GM23248 (cell line): ENCODE data around the gene OR52N2. TPM values are rescaled to one million over a fixed set of nuclear protein-coding genes. Genes with fewer than 3 reads are reported as not detected.

ENCODE experiments used
- DNase-seq: peaks from one replicate; pipeline ENCODE4 v3.0.0-alpha.2; 2015
- H2AFZ ChIP-seq: fragments of 200-600 bp; sonication (generic); 2 replicates; pipeline ENCODE4 v1.6.1; 2016; ENCODE audit warnings: antibody characterized with exemption
- H3F3A ChIP-seq: fragments of 200-600 bp; sonication (generic); 2 replicates; pipeline ENCODE4 v1.6.1; 2016; ENCODE audit warnings: mild to moderate bottlenecking, antibody characterized with exemption, mixed run types; ENCODE audit not compliant: insufficient read depth
- H3K27ac ChIP-seq: fragments of 200-600 bp; sonication (generic); 2 replicates; pipeline ENCODE4 v1.5.1; 2016; ENCODE audit warnings: mild to moderate bottlenecking
- H3K27me3 ChIP-seq: fragments of 200-600 bp; sonication (generic); replicated peaks from 2 replicates; pipeline ENCODE4 v1.6.1; 2016; ENCODE audit warnings: mild to moderate bottlenecking; ENCODE audit not compliant: insufficient read depth
- H3K36me3 ChIP-seq: fragments of 200-600 bp; sonication (generic); 2 replicates; pipeline ENCODE4 v1.6.1; 2016; ENCODE audit warnings: low read depth, mild to moderate bottlenecking
- H3K4me1 ChIP-seq: fragments of 200-600 bp; sonication (generic); 2 replicates; pipeline ENCODE4 v1.6.1; 2016; ENCODE audit warnings: mild to moderate bottlenecking; ENCODE audit not compliant: insufficient read depth
- H3K4me2 ChIP-seq: fragments of 200-600 bp; sonication (generic); one replicate; pipeline ENCODE4 v1.6.1; 2016; ENCODE audit warnings: mild to moderate bottlenecking; ENCODE audit not compliant: unreplicated experiment
- H3K4me3 ChIP-seq: fragments of 200-600 bp; sonication (generic); 2 replicates; pipeline ENCODE4 v1.5.1; 2016; ENCODE audit warnings: mild to moderate bottlenecking
- H3K79me2 ChIP-seq: fragments of 200-600 bp; sonication (generic); 2 replicates; pipeline ENCODE4 v1.6.1; 2016; ENCODE audit warnings: mild to moderate bottlenecking; ENCODE audit not compliant: insufficient read depth
- H3K9ac ChIP-seq: fragments of 200-600 bp; sonication (generic); 2 replicates; pipeline ENCODE4 v1.6.1; 2016; ENCODE audit warnings: mild to moderate bottlenecking
- H3K9me2 ChIP-seq: fragments of 200-600 bp; sonication (generic); 2 replicates; pipeline ENCODE4 v1.6.1; 2016; ENCODE audit warnings: mixed run types, mild to moderate bottlenecking, moderate library complexity; ENCODE audit not compliant: insufficient read depth
- H3K9me3 ChIP-seq: fragments of 200-600 bp; sonication (generic); one replicate; pipeline ENCODE4 v1.6.1; 2017; ENCODE audit warnings: low read depth
- H4K20me1 ChIP-seq: fragments of 200-600 bp; sonication (generic); 2 replicates; pipeline ENCODE4 v1.6.0; 2016; ENCODE audit not compliant: insufficient read depth
- EZH2 ChIP-seq: fragments of 200-600 bp; sonication (generic); IDR thresholded peaks from 2 replicates; pipeline ENCODE4 v1.6.1; 2018; ENCODE audit warnings: antibody characterized with exemption, mild to moderate bottlenecking; ENCODE audit not compliant: insufficient read depth, poor library complexity, severe bottlenecking
- EZH2phosphoT487 ChIP-seq: fragments of 200-600 bp; sonication (generic); IDR thresholded peaks from 2 replicates; pipeline ENCODE4 v1.6.1; 2018; ENCODE audit warnings: antibody characterized with exemption, moderate library complexity, mild to moderate bottlenecking, low read depth; ENCODE audit not compliant: insufficient read depth
- WGBS, 2 experiments: methylation state at CpG; one replicate each; pipeline ENCODE4 v1.1.6; 2015 to 2017; ENCODE audit warnings: low lambda C conversion rate in 2 of 2, low coverage in 1 of 2; ENCODE audit errors: missing lambda C conversion rate in 2 of 2; 5-methylcytosine and 5-hydroxymethylcytosine counted together
- in situ Hi-C: fragments of 300-500 bp; cut with MboI; formaldehyde crosslinking; loops from 2 replicates; pipeline ENCODE4 v1.15.0; 2020
- polyA plus RNA-seq: library from polyadenylated mRNA; unstranded; fragments of >200 nt; fragmentation: Nextera tagmentation; extraction: Ambion mirVana; gene quantifications from 2 replicates; pipeline ENCODE4 v1.2.1, GENCODE V29; 2016
- total RNA-seq: library from RNA; depleted of rRNA; stranded (reverse); fragments of >200 nt; shearing (Covaris generic); gene quantifications from 2 replicates; pipeline ENCODE4 v1.2.3, GENCODE V29; 2014

Gene OR52N2
- total and polyA plus RNA-seq, 2 experiments from 2014 or later: not detected

GRCh38 chr11:5833446-5833845, 24.7 kb downstream of the OR52N2 start:
- H3K79me2 ChIP-seq: no peaks in the 10 kb centered on the region
- H3F3A ChIP-seq: no peaks in the 10 kb centered on the region
- TF ChIP-seq EZH2 (no peak), EZH2phosphoT487 (no peak)
- H3K9ac ChIP-seq: no peak overlapping the region
- H3K4me3 ChIP-seq: no peak overlapping the region
- H3K4me1 ChIP-seq: no peaks in the 10 kb centered on the region
- H3K36me3 ChIP-seq: no peaks in the 10 kb centered on the region
- no peaks in the 10 kb centered on the region for H4K20me1 ChIP-seq
- H3K9me3 ChIP-seq: no peaks in the 10 kb centered on the region
- in situ Hi-C loops: no loop called here
- H3K27ac ChIP-seq: no peak overlapping the region
- 11 to 20% methylated on average over 2 of the region's 2 CpGs for WGBS, 2 experiments
- no peak overlapping the region for H3K4me2 ChIP-seq
- H3K9me2 ChIP-seq: no peaks in the 10 kb centered on the region
- H3K27me3 ChIP-seq: no peaks in the 10 kb centered on the region
- DNase-seq: no peak
- H2AFZ ChIP-seq: no peak overlapping the region

- H3K27ac ChIP-seq: no peak overlapping the region
Measured at GRCh38 chr11:5837695-5838094, 29.0 kb downstream of the OR52N2 start.

GRCh38 chr11:5841797-5842196, 33.1 kb downstream of the OR52N2 start, which contains the start of gene OR52E6:
Gene OR52E6 (minus strand): TSS chr11:5841897. CDS start chr11:5841897, 0 bp downstream.
- in situ Hi-C loops: no loop called here
- Histone ChIP-seq H3K9me2 (no peaks in the 10 kb centered on the region), H3K27me3 (no peaks in the 10 kb centered on the region), H3F3A (no peaks in the 10 kb centered on the region), H3K4me3 (no peak within 1 kb of the TSS), H4K20me1 (no peaks in the 10 kb centered on the region), H3K4me2 (no peak within 1 kb of the TSS), H3K4me1 (no peaks in the 10 kb centered on the region), H3K9me3 (no peaks in the 10 kb centered on the region), H3K79me2 (no peaks in the 10 kb centered on the region), H3K36me3 (no peaks in the 10 kb centered on the region), H3K27ac (no peak within 1 kb of the TSS), H3K9ac (no peak within 1 kb of the TSS), H2AFZ (no peak within 1 kb of the TSS)
- no peak for DNase-seq
- TF ChIP-seq EZH2: no peak
- no peak for TF ChIP-seq EZH2phosphoT487
- 0% methylated on average over 1 of the region's 1 CpG for WGBS, 2 experiments

More at GRCh38 chr11:5837695-5838094, 29.0 kb downstream of the OR52N2 start:
- 25 to 30% methylated on average over 2 of the region's 2 CpGs for whole genome bisulfite sequencing, 2 experiments
- no peaks in the 10 kb centered on the region for H3K27me3 ChIP-seq
- TF ChIP-seq EZH2 (no peak), EZH2phosphoT487 (no peak)
- H3K4me2 ChIP-seq: no peak overlapping the region
- H3K9me2 ChIP-seq: no peaks in the 10 kb centered on the region
- no peaks in the 10 kb centered on the region for H3K9me3 ChIP-seq
- H2AFZ ChIP-seq: no peak overlapping the region
- no peak overlapping the region for H3K4me3 ChIP-seq
- H3K36me3 ChIP-seq: no peaks in the 10 kb centered on the region
- in situ Hi-C loops: no loop called here
- H3K9ac ChIP-seq: no peak overlapping the region
- no peaks in the 10 kb centered on the region for H4K20me1 ChIP-seq
- H3F3A ChIP-seq: no peaks in the 10 kb centered on the region
- DNase-seq: no peak
- no peaks in the 10 kb centered on the region for H3K4me1 ChIP-seq
- H3K79me2 ChIP-seq: no peaks in the 10 kb centered on the region

- Histone ChIP-seq H4K20me1 (no peaks in the 10 kb centered on the region), H3K9ac (no peak overlapping the region), H3K79me2 (no peaks in the 10 kb centered on the region), H3F3A (no peaks in the 10 kb centered on the region), H3K9me3 (no peaks in the 10 kb centered on the region), H3K4me2 (no peak overlapping the region), H3K4me3 (no peak overlapping the region), H3K27ac (no peak overlapping the region), H3K27me3 (no peaks in the 10 kb centered on the region), H2AFZ (no peak overlapping the region), H3K9me2 (no peaks in the 10 kb centered on the region), H3K36me3 (no peaks in the 10 kb centered on the region), H3K4me1 (no peaks in the 10 kb centered on the region)
- DNase-seq: no peak
- TF ChIP-seq EZH2 (no peak), EZH2phosphoT487 (no peak)
- WGBS, 2 experiments: 11 to 12% methylated on average over 1 of the region's 1 CpG
- in situ Hi-C loops: no loop called here
Measured at GRCh38 chr11:5846701-5847100, 38.0 kb downstream of the OR52N2 start.

GRCh38 chr11:5847711-5848110, 39.0 kb downstream of the OR52N2 start:
- H2AFZ ChIP-seq: no peak overlapping the region
- no peaks in the 10 kb centered on the region for H3K79me2 ChIP-seq

More at GRCh38 chr11:5847711-5848110, 39.0 kb downstream of the OR52N2 start:
- Histone ChIP-seq H3K27ac (no peak overlapping the region), H3K4me3 (no peak overlapping the region), H3K4me2 (no peak overlapping the region), H3K36me3 (no peaks in the 10 kb centered on the region), H3K9ac (no peak overlapping the region), H3K9me3 (no peaks in the 10 kb centered on the region), H3F3A (no peaks in the 10 kb centered on the region), H3K4me1 (no peaks in the 10 kb centered on the region), H3K27me3 (no peaks in the 10 kb centered on the region), H4K20me1 (no peaks in the 10 kb centered on the region), H3K9me2 (no peaks in the 10 kb centered on the region)
- in situ Hi-C loops: no loop called here
- TF ChIP-seq EZH2phosphoT487: no peak
- TF ChIP-seq EZH2: no peak
- DNase-seq: no peak
